ENCODE results near the gene SERAC1.

SERAC1 gene

DNA sequence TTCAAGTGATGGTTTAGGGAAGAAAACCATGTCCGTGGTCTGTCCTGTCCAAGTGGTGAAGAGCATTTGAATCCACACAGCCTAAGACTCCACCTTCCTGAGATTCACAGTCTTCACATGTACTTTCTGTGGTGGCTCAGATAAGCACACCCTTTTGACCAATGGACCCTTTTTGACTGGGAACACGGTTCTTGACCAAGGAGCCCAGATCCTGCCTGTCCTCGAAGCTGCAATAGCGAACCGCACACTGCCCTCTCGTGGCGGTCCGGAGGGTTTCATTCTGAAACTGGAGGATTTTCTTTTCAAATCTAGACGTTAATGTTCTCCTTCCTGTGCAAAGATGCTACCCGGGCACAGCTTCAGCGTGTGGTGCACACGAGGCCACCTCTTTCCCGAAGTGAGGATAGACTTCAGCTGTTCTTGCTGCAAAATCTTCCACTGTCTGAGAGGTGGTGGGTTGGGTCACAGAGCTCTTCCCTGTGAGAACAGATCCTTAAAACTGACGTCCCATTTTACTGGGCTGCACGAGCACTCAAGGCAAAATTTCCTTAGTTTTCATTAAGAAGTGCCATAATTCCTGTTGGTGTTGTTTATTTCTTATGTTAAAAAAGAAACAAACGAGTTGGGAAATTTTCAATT lies 95.9 kb downstream of the SERAC1 start:
- DNase-seq: peak in 1 of 2 experiments; percentile 56

DNA sequence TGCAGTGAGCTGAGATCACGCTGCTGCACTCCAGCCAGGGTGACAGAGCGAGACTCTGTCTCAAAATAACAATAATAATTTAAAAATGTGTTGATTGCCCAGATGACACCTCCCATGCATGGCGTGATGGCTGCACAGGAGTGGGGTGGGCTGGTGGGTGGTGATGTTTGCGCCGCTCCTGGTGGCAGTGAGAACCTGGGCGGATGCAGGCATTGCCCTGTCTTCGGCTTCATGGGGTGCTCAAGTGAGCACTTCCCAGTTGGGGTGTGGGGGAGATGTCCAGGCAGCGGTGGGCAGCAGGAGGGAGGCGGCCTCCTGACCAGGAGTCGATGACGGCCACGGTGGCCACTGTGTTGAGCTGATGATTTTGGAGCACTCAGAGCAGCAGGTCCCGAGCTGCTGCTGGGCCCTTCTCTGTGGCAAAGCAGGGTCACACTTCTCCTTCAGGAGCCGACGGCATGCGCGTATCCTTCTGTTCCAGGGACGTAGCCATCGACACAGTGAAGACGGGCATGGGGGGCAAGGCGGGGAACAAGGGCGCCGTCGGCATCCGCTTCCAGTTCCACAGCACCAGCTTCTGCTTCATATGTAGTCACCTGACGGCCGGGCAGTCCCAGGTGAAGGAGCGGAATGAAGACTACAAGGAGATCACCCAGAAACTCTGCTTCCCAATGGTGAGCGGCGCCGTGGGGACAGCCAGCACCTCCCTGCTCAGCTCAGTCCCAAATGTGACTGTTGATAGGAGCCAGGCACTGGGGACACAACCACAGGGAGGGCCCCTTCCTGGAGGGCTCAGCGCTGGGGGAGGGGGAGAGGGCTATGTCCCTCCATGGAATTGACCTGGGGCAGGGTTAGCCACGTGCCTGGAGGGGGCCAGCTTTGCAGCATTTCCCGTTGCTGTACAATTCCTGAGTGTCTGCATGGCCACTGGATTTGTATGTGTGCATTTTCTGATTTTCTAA lies 96.7 kb downstream of the SERAC1 start:
- no peak for DNase-seq

DNA sequence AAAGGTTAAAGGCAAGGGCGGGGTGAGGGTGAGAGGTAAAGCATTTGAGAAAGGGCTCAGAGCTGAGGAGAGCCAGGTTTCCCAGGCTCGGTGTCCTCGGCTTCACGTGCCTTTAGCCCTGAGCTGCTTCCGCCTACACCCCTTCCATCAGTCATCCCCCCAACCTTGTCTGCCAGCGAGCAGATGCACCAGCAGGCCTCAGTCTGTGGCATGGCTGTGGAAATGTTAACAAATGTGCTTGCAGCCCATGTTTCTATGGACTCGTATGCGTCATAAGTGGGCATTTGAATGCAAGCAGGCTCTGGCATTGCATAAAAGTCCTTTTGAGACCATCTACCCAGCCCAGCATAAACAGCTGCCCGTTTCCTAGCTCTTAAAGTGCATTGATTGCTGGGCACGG lies 97.5 kb downstream of the SERAC1 start:
- no peak for DNase-seq

DNA sequence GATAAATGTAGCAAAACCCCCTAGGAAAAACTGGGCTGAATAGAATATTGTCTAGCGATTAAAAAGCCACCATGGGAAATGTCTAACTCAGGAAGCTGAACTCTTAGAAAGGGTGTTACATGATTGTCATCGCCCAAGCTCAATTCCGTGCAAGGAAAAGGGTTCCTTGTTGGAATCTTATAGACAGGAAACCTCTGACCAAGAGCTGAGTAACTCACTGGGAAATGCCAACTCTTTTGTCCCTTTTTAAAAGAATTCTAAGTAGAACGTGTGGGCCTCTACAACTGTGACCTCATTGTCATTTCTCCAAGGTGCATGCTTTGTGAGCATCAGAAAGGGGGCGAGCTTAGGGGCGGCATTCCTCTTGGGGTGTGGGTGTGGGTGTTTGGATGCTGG lies 98.3 kb downstream of the SERAC1 start:
- DNase-seq: no peak

DNA sequence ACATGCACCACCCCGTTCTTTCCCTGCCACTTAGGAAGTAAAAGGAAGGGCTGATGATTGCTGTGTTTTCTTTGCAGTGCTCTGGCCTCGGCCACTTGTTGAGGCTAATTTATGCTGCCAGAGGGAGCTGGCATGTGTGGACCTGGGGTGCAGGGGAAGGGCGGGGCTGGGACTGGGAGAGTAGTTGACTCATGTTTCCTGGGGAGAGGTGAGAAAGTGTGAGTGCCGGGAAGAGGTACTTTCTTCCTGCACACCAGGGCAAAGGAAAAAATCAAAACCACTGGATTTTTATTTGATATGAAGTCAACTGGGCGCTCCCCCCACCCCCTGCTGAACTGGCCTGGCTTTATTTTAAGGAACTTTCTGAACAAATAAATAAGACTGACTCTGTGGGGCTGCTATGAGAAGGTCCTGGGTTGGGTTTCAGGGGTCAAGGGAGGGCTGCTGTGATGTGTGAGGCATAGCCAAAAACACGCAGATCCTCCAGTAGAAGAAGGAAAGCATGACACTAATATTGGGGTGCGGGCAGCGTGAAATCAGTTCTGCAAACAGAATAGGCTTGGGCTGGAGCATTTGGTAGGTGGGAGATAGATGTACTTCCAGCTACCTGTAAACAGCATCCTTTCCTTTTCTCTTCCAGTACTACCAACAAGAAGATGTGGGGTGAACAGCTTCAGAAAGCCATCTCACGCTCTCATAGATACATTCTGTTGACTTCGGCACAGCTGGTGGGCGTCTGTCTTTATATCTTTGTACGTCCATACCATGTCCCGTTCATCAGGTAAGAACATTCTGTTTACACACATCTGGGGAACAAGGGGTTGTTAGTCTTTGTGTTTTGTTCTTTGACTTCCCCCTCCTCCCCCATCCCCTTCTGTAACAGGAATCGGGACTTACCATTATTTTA lies 98.9 kb downstream of the SERAC1 start:
- no peak for DNase-seq

DNA sequence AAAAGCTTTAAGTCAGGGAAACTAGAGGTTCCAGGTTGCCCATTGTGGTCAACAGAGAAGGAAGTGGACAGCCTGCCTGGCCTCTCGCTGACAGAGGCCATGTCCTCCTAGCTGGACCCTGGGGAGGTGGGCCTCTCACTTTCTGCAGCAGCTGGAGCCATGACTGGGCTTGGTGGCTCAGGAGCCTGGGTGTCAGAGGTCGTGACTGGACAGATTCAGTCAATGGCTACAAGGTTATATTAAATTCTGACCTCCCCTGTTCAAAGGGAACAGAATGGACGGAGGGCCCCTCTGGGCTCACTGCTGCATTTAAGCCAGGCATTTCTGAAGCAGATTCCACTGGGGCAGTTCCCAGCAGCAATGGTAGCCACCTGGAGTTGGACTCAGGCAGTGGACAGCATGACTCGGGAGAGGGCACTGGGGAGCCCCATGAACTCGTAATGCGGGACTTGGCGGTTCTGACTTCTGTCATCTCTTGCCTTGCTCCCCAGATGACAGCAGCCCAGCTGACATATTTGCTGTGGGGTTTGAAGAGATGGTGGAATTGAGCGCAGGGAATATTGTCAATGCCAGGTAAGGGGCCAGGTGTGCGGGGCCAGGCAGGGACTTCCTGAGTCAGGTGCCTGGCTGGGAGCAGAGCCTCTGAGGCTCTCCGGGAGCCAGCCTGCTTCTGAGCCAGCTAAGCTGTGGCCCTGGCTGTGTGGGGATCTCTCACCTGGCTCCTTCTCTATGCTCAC lies 99.7 kb downstream of the SERAC1 start:
- DNase-seq: no peak

DNA sequence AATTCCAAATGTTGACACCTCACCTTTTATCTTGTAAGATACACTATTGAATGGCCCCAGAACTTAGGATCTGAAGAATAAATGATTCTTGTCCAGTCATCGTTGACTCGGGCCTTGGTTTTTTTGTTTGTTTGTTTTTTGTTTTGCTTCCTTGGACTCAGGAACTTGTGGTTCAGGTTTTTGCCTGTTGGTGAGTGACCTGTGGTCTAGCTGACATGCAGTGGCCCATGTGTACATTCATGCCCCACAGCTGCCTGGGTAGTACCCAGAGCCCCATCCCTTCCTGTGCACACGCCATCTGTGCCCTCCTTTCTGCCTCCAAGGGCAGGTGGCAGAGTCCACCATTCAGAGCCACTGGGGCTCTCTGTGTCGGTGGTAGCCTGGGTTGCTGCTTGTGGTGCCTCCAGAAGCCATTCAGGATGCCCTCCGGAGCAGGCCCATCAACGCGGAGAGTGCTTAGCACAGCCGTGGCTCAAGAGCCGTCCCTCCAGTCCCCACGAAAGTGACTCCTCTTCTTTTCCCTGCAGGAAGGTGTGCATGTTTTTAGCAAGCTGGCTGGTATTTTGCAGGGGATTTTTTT lies 100.5 kb downstream of the SERAC1 start:
- DNase-seq: no peak

DNA sequence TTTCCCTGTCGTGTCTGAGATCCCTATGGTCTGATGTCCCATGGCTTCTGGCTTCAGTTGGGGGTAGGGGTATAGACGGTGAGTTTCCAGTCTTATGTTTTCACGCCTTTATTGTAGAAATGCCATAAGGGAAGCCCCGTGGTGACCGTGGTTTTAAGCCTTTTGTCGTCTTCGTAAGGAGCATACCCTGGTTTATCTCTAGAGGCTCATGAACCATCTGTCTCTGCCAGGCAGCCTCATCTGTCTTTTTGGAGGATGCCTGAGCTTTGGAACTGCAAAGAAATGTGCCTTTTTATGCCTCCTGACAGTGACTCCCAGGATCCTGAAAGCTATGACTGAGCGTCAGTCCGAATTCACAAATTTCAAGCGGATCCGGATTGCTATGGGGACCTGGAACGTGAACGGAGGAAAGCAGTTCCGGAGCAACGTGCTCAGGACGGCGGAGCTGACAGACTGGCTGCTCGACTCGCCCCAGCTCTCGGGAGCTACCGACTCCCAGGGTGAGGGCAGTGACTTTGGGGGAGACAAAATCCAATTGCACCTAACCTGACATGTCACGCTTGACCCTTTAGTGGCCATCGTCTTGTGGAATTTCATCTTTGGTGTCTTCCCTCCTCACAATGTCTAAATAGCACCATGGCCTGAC lies 101.8 kb downstream of the SERAC1 start:
- DNase-seq: no peak

DNA sequence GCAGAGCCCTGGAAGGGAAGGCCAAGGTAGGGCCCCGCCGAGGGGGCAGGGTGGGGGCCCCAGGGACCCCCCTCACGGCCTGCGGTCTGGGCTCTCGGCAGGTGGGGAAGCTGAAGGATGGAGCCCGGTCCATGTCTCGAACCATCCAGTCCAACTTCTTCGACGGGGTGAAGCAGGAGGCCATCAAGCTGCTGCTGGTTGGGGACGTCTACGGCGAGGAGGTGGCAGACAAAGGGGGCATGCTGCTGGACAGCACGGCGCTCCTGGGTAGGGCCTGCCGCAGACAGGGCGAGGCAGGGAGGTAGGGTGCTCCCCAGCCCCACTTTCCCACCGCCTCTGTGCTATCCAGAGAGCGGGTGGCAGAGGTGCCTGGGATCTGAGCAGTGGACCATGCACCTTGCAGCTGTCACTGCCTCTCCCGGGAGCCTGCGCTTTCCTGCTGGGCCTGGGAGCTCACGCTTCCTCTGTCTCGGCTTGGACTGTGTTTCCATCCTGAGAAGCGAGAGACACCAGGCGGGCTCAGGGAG lies 103.3 kb downstream of the SERAC1 start:
- DNase-seq: no peak

DNA sequence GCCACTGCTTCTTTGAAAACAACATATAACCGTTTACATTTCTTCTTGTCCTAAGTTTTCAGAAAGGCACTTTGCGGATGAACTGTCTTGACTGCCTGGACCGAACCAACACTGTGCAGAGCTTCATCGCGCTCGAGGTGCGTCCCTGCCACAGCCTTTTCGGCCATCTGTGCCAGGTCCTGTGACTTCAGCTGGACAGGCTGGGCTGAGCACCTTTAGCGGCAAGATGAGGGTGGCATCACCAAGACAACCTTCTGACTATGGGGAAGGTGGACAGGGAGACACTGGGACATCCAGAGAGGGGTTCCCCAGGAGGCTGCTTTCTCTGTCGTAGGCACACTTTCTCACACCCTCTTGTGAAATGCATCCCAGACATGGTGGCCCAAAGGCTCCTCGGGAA lies 104.3 kb downstream of the SERAC1 start:
- no peak for DNase-seq

DNA sequence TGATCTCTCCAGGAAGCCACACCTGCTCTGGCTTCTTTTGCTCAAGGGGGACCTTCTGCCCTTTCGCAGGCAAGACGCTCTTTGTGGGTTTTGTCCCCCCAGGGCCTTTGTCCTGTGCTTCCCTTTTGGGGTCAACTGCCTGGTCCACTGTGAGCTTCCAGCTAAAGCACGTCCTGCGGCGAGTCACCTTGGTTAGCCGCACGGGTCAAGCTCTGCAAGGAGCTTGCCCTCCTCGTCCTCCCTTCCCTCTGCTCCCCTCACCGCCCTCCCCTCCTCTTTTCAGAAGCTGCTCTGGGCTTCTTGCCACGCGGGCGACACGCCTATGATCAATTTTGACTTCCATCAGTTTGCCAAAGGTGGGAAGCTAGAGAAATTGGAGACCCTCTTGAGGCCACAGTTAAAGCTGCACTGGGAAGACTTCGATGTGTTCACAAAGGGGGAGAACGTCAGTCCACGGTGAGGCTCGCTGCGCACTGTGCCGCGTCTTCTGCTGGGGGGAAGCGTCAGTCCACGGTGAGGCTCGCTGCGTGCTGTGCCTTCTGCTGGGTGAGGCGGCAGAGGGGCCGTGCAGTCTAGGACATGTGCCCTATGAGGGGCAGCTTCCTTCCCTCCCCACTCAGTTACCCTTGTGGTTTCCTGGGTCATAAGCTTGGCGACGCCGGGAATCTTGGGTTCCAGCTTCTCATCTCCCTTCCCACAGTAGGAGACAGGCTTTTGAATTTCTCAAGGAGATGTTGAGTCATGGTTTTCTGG lies 106.2 kb downstream of the SERAC1 start:
- DNase-seq: no peak

DNA sequence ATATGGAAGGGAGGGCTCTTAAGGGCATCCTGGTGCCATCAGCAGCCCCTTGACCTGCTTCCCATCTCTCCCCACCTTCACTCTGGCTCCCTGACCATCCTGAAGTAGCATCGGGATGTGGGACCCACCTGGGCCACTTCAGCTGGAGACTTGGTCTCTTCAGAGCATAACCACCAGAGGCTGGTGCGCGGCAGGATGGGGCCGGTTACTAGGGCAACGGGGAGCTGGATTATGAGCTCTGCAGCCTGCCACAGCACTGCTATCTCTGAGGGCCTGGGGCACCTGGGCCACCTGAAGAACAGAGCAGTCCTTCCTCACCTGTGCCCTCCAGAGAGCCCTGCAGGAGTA lies 106.7 kb downstream of the SERAC1 start:
- DNase-seq: no peak

DNA sequence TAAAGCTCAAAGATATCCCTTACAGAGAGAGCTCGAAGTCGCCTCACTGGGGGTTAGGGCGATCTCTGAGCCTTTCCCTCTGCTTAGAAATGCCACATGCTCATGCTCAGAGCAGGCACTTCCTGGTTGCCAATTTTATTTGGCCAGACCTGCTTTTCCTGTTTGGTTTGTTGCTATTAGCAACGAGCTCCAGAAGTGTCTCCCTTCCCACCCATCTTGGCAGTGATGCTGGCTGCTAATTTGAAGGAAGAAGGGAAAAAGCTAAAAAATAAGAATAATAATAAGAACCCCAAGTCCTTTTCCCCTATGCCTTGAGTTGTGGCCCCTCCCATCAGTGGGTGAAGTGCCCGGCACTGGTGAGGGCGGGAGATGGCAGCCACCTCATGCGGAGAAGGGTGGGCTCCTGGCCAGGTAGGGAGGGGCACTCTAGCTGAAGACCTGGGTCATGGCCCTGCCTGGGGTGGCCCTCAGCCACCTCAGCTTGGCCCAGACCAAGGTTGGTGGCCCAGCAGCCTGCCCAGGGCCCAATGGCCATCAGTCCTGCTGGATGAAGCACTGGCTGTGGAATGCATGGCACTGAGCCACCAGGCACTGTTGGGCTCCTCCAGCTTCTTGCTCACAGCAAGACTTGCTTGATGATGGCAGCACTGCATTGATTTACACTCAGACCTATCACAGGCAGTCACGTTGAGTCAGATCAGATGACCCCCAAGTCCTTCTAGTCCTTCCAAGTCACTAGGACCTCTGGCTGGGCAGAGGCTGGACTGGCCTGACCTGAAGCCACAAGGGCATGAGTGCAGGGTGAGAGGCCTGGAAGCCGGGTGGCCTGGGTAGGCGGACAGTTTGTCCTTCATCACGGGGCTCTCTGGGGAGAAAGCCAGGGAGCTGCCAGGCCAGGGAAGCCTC lies 107.4 kb downstream of the SERAC1 start:
- DNase-seq: no peak

All from cerebellar nuclear complex (tissue), 1 donor.